GM12801 (cell line): ENCODE results near the gene FBXW12.
"Not testable (repeated sequence)": the region's sequence is repeated elsewhere in the genome, so short reads cannot be mapped to it uniquely, and the experiment has no call there.

ENCODE experiments used
- CTCF ChIP-seq: IDR thresholded peaks from one replicate; pipeline ENCODE4 v1.5.1; 2011; ENCODE audit warnings: control low read depth; ENCODE audit not compliant: insufficient read length; ENCODE audit errors: extremely low read depth

FBXW12 gene

DNA sequence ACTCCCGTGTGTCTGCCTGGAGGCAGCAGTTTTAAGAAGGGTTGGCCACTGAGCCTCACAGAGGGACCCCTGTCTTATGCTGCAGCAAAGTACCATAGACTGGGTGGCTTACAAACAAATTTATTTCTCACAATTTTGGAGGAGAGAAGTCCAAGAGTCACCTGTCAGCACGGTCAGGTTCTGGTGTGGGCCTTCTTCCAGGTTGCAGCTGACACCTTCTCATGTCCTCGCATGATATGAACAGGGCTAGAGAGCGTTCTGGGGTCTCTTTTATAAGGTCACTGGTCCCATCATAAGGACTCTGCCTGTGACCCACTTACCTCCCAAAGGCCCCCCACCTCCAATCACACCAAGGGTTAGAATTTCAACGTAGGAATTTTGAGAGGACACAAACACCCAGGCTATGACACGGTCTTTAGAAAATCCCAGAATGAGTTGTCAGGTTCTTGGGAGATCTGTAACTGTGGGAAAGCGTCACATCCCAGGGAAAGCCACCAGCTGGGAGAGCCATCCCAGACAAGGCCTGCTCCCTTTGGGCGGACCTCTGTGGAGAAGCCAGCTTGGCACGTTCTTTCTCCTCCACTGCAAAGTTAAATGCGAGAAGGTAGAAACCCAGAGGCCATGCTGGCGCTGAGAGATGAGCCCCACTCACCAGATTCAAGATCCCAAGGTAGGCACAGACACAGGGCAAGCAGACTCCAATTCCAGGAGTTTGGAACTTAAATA lies at the start of gene FBXW12:
TSS of gene FBXW12 (plus strand) at position 569 of the 726 bp plus-strand sequence. CDS start 549 bp downstream, outside the sequence.
- TF ChIP-seq CTCF, result no peak

GRCh38 chr3:48333346-48334245 lies 38.4 kb upstream of the FBXW12 start, which contains the start of gene SPINK8:
SPINK8 (minus strand) TSS chr3:48333661; CDS start chr3:48328341, 5,320 bp downstream.
- TF ChIP-seq CTCF, result not testable (repeated sequence)

- no peak for TF ChIP-seq CTCF
Observed at GRCh38 chr3:48334605-48335004, 37.4 kb upstream of the FBXW12 start.

DNA sequence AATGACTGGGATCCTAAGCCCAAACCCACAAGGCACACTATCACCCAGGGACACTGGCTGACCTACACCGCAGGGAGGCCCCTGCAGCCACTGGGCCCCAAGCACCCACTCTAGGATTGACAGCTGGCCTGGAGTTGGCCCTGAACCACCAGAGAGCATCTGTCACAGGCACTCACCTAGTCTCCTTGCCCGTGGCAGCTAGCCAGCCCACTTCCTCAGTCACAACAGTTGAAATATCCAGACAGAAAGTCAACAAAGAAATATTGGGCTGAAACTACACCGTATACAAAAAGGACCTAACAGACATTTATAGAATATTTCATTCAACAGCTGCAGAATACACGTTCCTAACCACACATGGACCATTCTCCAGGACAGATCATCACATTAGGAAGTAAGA lies 33.4 kb upstream of the FBXW12 start:
- TF ChIP-seq CTCF, result no peak

GRCh38 chr3:48343432-48343831 lies 28.6 kb upstream of the FBXW12 start:
- no peak for TF ChIP-seq CTCF

DNA sequence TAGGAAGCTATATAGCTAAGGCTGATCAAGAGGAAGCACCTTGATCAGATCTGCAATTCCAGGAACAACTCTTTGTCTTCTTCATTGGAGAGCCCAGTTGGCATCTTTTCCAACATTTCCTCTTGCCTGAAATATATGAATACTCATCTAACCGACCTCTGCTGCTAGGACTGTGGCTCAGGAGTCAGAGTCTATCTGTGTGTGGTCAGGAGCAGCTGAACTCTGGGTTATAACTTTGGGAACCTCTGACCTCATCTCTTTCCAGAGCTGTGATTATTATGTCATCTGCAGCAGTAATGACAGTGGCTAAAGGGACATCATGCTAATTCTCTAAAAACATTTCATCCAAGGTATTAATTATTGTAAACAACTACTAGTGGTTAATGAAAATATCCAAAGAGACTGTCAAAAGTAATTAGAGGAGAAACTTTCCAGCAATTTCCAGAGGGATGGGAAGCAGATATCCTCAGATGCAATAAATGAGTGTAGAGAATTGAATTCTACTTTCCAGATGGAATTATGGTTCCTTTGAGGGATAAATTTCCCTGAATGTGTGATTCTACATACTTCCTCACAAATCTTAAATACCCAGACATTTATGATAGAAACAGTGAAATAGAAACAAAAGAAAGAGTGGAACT lies 27.0 kb upstream of the FBXW12 start:
- TF ChIP-seq CTCF, result no peak
